GM13977 (cell line): ENCODE results near the gene CLIC3.

Experiments used
- DNase-seq: peaks from one replicate; pipeline ENCODE4 v3.0.0; 2012; ENCODE audit warnings: low spot score
- CTCF ChIP-seq: IDR thresholded peaks from 2 replicates; pipeline ENCODE4 v1.5.1; 2012; ENCODE audit warnings: mild to moderate bottlenecking, control low read depth; ENCODE audit not compliant: insufficient read depth; ENCODE audit errors: extremely low read depth, missing control alignments
- in situ Hi-C: fragments of 300-500 bp; cut with MboI; formaldehyde crosslinking; loops from one replicate; pipeline ENCODE4 v1.12.0; 2022; ENCODE audit warnings: low sequenced_read_pairs, low pct_unique_long_range_greater_than_20kb, mixed read lengths, inconsistent platforms; ENCODE audit not compliant: unreplicated experiment

The CLIC3 gene

DNA sequence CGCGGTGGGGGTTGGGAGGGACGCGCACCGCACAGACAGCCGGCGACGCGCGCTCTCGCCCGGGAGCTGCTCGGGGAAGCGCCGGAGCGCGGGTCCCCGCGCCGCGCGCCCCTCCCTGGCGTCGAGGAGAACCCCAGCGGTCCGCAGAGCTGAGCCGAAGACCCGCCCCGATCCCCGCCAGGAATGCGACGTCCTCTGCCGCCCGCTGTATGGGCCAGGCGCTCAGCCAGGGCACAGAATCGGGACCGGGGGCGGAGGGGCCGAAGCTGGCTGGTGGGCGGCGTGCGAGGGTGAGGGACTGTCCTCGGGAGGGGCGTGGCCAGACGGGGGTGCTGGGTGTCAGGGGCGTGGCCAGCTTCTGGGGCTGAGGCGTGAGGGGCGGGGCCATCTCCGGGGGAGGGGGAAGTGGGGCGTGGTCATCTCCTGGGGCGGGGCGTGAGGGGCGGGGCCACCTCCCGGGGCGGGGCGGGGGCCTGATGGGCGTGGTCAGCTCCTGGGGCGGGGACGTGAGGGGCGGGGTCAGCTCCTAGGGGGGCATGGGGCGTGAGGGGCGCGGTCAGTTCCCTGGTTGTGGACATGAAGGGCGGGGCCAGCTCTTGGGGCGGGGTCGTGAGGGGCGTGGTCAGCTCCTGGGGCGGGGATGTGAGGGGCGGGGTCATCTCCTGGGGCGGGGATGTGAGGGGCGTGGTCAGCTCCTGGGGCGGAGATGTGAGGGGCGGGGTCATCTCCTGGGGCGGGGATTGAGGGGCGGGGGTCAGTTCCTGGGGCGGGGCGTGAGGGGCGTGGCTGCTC lies 18.1 kb downstream of the CLIC3 start:
- no peak for TF ChIP-seq CTCF
- peak; percentile 93 for DNase-seq
- in situ Hi-C loops = no loop called here

DNA sequence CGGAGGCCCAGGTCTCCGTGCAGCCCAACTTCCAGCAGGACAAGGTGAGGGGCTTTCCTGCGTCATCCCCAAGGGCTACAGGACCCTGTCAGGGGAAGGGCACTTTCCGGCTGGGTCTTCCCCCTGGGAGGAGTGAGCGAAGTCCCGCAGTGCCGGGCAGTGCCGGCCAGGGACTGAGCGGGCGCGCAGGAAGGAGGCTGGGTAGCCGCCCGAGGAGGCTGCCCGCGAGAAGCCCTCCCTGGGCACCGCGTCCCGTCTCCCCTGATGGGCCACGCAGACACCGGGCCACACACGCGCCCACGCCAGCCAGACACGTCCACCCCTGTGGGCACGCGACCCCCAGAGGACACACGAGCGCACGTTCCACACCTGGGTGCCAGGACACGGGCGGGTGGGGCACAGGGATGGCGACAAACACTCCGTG lies 18.7 kb downstream of the CLIC3 start:
- no peak for TF ChIP-seq CTCF
- in situ Hi-C loops = no loop called here
- DNase-seq = no peak

DNA sequence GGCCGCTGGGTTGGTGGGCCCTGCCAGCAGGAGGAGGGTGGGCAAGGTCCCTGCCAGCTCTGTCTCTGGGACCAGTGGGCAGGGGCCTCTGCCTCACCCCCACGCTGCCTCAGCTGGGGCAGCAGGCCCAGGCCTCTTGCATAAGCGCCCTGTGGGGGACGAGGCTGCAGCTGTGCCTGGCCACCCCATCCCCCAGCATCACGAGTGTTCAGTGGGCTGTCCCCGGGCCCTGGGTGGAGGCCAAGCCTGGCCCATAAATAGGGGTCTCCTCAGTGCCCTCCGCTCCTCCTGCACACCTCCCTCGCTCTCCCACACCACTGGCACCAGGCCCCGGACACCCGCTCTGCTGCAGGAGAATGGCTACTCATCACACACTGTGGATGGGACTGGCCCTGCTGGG lies 19.1 kb downstream of the CLIC3 start, which contains the start of gene PTGDS:
Gene PTGDS (plus strand): TSS at position 282 of the 400 bp plus-strand sequence. CDS start 75 bp downstream, at position 357.
- DNase-seq = no peak
- in situ Hi-C loops = no loop called here
- TF ChIP-seq CTCF = no peak

- in situ Hi-C loops = no loop called here
- TF ChIP-seq CTCF = peak; percentile 38
- DNase-seq = no peak
Measured at GRCh38 chr9:136975644-136976043, 20.7 kb downstream of the CLIC3 start.

GRCh38 chr9:136974817-136975535 lies 21.4 kb downstream of the CLIC3 start:
- no peak for TF ChIP-seq CTCF
- DNase-seq = no peak
- in situ Hi-C loops = no loop called here

DNA sequence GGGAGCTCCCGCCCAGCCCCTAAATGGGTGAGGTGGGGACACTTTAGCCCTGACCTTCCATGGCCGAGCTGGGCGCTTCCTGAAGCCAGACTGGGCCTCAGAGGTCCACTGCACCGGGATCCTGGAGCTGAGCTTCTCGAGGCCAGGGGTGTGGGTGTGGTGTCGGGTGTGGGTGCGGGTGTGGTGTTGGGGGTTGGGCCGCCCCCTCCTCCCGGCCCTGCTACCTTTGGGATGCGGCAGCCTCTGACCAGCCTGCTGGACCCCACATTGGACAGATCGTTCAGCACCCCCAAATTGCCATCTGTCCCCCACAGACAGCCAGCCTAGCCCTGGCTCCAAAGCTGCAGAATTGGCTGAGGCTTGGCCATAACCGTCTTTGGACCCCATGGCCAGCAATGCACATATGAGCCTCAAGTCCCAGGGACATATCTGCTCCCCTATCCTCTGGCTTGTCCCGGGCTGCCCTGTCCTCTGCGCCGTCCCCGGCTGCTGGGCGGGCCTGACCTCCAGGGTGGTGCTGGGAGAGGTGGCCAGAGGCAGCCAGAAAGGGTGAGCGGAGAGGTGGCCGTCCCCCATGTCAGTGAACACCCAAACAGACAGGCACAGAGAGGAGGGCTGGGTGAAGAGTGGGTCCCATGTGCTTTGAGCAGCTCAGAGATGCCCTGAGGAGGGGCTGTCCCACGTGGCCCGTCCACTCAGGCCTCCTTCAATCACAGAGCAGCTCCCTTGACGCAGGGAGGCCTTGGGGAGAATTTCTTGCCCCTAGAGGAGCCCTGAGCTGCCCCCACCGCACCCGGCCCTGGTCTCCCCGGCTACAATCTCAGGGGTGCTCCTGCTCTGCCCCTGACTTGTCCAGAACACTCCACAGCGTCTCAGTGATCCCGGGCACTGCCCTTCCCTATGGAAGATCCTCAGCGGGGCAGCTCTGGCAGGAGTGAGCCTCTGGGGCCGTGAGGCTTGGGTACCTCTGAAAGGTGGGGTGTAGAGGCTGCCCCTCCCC lies 22.4 kb downstream of the CLIC3 start:
- TF ChIP-seq CTCF = no peak
- DNase-seq = no peak
- in situ Hi-C loops = no loop called here
